IPS DF 19.7 (cell line): ENCODE measurements around the gene COPS7A.

ENCODE experiments used
- DNase-seq: peaks from one replicate; pipeline ENCODE4 v3.0.0-alpha.2; 2013; ENCODE audit warnings: low read depth, low spot score

COPS7A gene, protein sequence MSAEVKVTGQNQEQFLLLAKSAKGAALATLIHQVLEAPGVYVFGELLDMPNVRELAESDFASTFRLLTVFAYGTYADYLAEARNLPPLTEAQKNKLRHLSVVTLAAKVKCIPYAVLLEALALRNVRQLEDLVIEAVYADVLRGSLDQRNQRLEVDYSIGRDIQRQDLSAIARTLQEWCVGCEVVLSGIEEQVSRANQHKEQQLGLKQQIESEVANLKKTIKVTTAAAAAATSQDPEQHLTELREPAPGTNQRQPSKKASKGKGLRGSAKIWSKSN

GRCh38 chr12:6723607-6724408, at the start of gene COPS7A:
COPS7A (plus strand) TSS chr12:6724046; CDS start chr12:6724657, 611 bp downstream.
- peak; percentile 99 for DNase-seq

DNA sequence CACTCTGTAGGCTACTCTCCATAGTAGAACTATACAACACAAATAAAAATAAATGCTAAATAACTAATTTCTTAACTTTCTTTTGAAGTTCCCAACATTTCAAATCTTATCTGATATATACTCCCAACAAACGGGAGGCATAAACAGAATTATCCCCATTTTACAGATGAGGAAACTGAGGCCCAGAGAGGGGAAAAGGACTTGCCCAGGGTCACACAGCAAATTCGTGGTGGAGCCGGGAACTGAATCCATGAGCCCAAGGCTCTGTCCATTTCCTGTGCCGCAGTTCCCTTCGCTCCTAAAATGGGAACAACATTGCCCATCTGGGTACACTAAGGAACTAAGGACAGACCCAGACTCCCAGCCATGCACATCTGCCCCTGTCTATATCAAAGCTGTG, 46.9 kb upstream of the COPS7A start:
- no peak for DNase-seq

- no peak for DNase-seq
Observed at GRCh38 chr12:6684609-6685008, 39.2 kb upstream of the COPS7A start.

DNA sequence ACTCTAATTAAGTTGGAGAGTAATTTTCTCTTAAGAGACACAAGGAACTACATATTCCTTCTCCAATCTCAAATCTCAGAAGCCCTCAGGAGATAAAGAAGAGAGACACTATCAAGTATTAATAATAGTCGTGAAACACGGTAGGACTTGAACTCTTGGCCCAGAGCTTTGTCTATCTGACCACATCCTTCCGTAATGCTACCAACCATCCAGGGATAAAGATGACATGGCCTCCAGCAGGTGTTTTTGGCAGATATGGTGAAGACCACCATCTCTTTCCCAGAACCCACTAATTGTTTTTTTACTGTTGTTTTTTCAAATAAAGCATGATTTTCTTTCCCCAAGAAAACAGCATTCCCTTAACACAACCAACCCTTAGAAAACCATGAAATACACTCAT, 38.0 kb upstream of the COPS7A start:
- DNase-seq: no peak

DNA sequence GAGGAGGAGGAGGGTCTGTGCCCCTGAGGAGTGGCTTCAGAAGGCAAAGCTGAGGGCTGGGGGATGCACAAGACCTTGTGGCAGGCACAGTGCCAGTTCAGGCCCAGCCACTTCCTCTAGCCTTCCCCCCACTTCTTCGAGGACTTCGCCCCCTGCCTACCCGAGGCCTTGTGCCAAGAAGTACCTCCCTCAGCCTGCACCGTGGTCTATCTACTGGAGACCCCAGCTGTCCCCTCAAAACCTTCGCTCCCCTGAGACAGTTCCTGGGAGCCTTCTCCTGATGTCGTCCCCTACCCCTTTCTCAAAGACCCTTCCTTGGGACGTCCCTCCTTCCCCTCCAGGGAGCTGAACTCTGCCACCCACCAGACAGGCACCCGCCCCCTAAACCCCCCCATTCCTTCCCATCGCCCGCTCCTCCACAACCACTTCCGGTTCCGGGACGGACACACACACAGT, 35.3 kb upstream of the COPS7A start:
- peak; percentile 81 for DNase-seq

GRCh38 chr12:6688999-6689882, 34.6 kb upstream of the COPS7A start, which contains the start of gene ZNF384:
ZNF384 (minus strand) TSS chr12:6689375; CDS start chr12:6679520, 9,855 bp downstream.
- DNase-seq: peak; percentile 99

DNA sequence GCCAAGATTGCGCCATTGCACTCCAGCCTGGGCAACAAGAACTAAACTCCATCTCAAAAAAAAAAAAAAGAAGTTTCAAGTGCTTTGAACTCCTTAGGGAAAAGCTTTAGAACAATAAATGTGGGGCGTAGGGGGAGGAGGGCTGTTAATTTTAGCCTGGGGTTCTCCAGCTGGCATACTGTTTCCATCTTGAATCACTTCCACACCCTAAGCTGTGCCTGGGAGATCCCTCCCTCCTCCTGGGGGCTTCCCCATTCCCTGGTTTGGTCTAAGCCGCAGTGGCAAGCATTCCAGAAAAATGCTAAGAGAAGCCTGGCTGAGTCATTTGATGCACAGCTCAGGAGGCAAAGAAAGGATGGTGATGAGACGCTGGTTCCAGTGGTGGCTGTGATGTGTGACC, 32.4 kb upstream of the COPS7A start:
- no peak for DNase-seq

DNA sequence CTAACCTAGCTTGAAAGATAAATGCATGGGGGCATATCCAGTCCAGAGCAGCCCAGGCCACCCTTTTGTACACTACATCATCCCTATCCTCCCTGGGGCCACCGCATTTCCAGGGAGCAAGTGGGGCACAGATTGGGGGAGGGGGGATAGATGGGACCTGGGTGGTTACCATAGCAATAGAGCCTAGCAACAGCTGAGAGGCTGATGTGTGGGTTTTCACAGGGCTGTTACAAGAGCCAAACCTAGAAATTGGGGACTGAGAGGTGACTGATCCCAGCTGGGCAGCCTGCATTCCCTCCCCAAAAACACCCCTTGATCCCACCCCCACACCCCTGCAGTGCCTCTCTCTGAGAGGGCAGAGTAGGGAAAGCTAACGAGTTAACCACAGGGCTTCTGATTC, 31.0 kb upstream of the COPS7A start:
- DNase-seq: no peak

GRCh38 chr12:6693832-6694355, 30.0 kb upstream of the COPS7A start:
- DNase-seq: no peak

- DNase-seq: no peak
Observed at GRCh38 chr12:6694701-6695100, 29.1 kb upstream of the COPS7A start.

GRCh38 chr12:6695313-6696045, 28.4 kb upstream of the COPS7A start:
- no peak for DNase-seq

DNA sequence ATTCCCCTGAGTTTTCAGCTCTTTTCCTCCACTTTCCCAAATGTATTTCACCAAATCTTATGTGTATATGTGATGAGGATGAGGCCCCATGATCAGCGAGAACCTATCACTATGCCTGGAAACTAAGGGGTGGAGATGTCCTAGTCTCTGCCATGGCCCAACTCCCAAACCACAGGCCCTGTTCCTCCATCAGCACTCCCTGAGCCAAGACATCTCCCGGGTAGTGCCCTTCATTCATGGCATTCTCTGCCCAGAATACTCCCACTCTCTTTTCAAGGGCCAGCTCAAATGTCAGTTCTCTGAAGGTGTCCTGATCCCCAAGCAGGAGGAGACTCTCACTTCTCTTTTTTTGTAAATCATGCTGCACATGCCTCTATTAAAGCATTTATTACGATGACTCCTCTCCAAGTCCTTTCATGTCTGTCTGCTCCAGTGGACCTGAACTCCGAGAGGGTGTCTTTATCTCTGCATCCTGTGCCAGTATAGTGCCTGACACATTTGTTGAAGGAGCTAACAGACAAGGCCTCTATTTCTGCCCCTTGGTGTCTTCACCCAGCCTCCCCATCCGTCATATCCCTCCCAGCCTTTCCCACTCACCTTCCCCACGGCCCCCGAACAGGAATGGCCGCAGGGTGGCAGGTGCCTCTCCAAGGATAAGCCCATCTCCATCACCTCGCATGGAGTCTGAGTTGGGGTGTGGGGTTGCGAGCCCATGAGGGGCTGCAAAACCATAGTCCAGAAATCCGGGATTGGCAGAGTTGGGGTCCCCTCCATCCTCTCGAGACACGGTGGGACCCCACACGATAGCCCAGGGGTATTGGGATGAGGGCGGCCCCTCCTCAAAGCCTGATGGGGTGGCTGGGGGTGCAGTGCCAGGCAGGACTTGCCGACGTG, 26.9 kb upstream of the COPS7A start:
- no peak for DNase-seq

DNA sequence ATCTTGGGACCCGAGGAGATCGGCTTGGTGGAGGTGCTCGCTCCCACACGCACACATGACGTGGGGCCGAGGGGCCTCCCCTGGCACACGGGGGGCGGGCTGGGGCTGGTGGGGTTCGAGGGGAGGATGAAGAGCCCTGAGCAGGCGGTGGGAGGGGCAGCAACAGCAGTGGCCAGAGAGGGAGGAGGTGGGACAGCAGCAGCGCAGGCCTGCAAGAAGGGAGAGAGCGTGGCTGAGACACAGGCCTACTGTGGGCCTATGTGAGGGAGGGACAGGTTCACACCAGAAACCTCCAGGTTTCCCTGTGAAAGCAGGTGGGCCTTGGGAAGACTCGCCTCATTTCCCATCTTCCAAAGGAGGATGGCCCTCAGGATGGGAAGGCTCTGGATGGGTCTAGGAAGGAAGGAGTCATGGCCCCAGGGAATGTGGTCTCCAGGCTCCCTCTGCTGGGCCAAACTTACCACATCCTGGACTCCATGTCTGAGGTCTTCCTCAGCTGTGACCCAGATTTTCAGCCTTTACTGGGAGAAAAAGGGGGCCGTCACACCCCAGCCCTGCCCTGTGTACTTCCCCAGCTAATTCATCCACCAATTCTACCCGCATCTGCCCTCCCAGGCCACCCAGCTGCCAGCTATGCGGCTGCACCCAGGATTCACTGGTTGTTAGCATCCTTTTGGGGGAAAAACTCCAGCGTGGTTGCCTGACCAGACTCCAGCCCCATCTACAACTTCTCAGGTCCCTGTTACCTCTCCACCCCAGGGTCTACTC, 26.1 kb upstream of the COPS7A start:
- no peak for DNase-seq

- no peak for DNase-seq
Observed at GRCh38 chr12:6698352-6699046, 25.3 kb upstream of the COPS7A start.

GRCh38 chr12:6699259-6699988, 24.4 kb upstream of the COPS7A start:
- DNase-seq: no peak

DNA sequence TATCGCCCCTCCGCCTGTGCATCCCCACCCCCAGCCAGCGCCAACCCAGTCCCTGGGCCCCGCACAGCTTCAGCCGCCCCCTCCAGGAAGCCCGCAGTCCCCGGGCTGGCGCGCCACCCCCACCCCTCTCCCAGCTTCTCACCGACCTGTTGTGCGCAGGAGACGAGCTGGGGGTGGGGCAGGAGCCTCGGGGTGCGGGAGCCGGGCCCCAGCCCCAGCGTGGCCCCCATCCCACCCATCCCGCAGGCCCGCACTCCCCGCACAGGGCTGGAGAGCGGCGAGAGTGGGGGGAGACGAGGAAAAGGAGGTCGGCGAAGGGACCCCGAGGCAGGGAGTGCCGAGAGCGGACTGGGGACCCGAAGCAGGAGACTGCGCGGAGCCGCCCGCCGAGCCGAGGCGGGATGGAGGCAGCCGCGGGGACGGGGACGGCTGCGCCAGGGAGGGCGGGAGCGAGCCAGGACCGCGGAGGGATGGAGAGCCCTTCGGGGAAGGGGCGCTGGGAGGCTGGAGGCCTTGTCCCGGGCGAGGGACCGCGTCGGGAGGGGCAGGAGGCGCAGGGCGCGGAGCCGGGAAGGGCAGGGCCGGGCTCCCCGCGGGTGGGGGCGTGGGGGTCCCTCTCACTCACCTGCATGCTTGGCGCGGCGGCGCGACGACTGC, 23.7 kb upstream of the COPS7A start:
- DNase-seq: no peak

GRCh38 chr12:6700646-6701051, 23.2 kb upstream of the COPS7A start, which contains the start of gene PIANP:
PIANP (minus strand) TSS chr12:6700815; CDS start chr12:6698061, 2,754 bp downstream.
- no peak for DNase-seq
